ENCODE data around the gene CCT8L2.
"Not testable (repeated sequence)": the region's sequence is repeated elsewhere in the genome, so short reads cannot be mapped to it uniquely, and the experiment has no call there.

DNA sequence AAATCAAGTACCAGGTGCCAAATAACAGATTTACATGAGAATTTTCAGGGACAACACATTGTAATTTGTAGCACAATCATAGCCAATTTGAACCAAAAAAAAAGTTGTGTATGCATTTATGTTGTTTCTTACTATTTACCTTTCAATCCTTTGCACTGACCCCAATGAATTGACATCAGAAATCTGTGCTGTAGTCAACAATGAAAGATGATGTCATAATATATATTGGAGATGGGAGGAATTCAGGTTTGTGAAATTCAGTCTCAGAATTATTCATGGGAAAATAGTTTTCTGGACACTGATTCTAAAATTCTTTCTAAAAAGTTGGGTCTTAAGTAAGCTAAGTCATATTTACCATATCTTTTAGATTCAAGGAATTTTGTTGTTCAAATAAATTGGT, 31.0 kb upstream of the CCT8L2 start:
- TF ChIP-seq, protein P1, sequence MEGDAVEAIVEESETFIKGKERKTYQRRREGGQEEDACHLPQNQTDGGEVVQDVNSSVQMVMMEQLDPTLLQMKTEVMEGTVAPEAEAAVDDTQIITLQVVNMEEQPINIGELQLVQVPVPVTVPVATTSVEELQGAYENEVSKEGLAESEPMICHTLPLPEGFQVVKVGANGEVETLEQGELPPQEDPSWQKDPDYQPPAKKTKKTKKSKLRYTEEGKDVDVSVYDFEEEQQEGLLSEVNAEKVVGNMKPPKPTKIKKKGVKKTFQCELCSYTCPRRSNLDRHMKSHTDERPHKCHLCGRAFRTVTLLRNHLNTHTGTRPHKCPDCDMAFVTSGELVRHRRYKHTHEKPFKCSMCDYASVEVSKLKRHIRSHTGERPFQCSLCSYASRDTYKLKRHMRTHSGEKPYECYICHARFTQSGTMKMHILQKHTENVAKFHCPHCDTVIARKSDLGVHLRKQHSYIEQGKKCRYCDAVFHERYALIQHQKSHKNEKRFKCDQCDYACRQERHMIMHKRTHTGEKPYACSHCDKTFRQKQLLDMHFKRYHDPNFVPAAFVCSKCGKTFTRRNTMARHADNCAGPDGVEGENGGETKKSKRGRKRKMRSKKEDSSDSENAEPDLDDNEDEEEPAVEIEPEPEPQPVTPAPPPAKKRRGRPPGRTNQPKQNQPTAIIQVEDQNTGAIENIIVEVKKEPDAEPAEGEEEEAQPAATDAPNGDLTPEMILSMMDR (IDR thresholded peaks at IDR 0.05; ENCODE audit: low read depth, low read length): not testable (repeated sequence)
- TF ChIP-seq EZH2phosphoT487 (IDR thresholded peaks at IDR 0.05; ENCODE audit: low read depth): not testable (repeated sequence)
